Measurements from ENCODE around the gene BRMS1L. TPM values are rescaled to one million over a fixed set of nuclear protein-coding genes. Genes with fewer than 3 reads are reported as not detected.

Gene BRMS1L
- total and polyA plus RNA-seq, 2 of the 13 experiments (the other 11 are each of a cell fraction or from before 2014, with no cell fraction given), result 21.1 to 23.8 TPM

DNA sequence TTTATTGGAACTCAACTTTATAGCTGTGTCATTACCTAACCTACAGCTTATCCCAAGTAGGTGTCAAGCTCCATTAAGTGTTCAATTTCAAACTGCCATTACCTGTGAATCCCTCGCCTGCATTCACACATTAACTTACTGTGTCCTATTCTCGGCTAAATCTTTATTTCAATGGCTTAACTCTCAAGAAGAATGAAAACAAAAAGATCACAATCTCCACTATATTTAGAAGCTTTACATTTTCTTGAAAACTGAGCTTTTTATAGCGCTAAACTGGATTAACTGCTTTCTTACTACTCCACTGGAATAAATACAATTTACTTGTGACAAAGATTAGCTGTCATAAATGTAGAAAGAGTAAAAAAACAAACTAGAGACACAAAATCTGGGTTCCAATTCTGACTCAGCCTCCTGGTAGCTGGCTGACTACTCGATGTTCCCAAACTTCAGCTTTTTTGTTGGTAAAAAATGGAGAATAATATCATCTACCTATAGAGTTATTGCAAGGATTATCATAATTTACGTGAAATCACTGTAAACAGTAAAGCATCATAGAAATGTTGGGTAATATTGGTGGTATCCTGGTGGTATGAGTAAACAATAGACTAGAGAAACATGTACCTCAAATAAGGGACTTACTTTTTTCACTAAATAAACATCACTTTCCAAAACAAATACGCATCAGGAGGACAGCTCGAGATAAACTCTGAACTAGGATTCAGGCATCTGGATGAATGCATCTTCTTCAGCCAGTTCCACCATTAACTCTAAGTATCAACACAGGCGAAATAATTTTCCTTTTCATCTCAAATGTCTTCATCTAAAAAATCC lies 18.8 kb upstream of the BRMS1L start (continued):
- TF ChIP-seq DPF2 (CRISPR knock-in tag; IDR thresholded peaks at IDR 0.05; ENCODE audit: borderline replicate concordance, low read depth) (peak; percentile 89), ZNF747 (CRISPR knock-in tag; IDR thresholded peaks at IDR 0.05; ENCODE audit: borderline replicate concordance) (no peak), ZNF256 (CRISPR knock-in tag; conservative IDR thresholded peaks at IDR 0.05) (no peak), BCL6 (CRISPR knock-in tag; IDR thresholded peaks at IDR 0.05) (peak; percentile 89), CREM (IDR thresholded peaks at IDR 0.05) (peak; percentile 84), CREM (CRISPR knock-in tag; IDR thresholded peaks at IDR 0.05) (no peak), ZNF275 (CRISPR knock-in tag; IDR thresholded peaks at IDR 0.05; ENCODE audit: borderline replicate concordance) (no peak), ARID5B (CRISPR knock-in tag; IDR thresholded peaks at IDR 0.05) (peak; percentile 97), THRA (CRISPR knock-in tag; IDR thresholded peaks at IDR 0.05; ENCODE audit: borderline replicate concordance) (peak; percentile 85; the same call in 1 of the 2 replicates), ZNF619 (CRISPR knock-in tag; IDR thresholded peaks at IDR 0.05) (no peak), TIGD3 (CRISPR knock-in tag; IDR thresholded peaks at IDR 0.05; ENCODE audit: borderline replicate concordance) (no peak), HNF4G (IDR thresholded peaks at IDR 0.05; ENCODE audit: borderline replicate concordance, low read depth, low read length) (0 out of 2 replicates have a peak, but pooled peaks have one; percentile 22), HNF4G (CRISPR knock-in tag; IDR thresholded peaks at IDR 0.05; ENCODE audit: borderline replicate concordance, low read depth) (no peak), CTCF (CRISPR knock-in tag; IDR thresholded peaks at IDR 0.05) (no peak), GTF2F1 (IDR thresholded peaks at IDR 0.05; ENCODE audit: low read length) (no peak), EP300 (IDR thresholded peaks at IDR 0.05; ENCODE audit: low read depth in 2 of 2, low read length in 2 of 2) (peak in 1 of 2 experiments; percentile 87; a peak in 2 of 4 replicates), EP300 (CRISPR knock-in tag; IDR thresholded peaks at IDR 0.05; ENCODE audit: borderline replicate concordance) (peak; percentile 66; the same call in 1 of the 2 replicates), EHMT2 (IDR thresholded peaks at IDR 0.05; ENCODE audit: borderline replicate concordance, low read depth, low read length) (no peak)

All from HepG2 (cell line).